Right lobe of liver (tissue), 6 donors: ENCODE results near the gene RPL37A. TPM values are rescaled to one million over a fixed set of nuclear protein-coding genes. Genes with fewer than 3 reads are reported as not detected.

ENCODE experiments used
- ATAC-seq, 4 donors: fragments of 200-7000 bp; cut with Tn5 transposase; one replicate each; pipeline ENCODE4 v1.9.1; 2020; ENCODE audit warnings: mild to moderate bottlenecking in 4 of 4, moderate library complexity in 4 of 4
- DNase-seq, 3 donors: peaks; one replicate each; pipeline ENCODE4 v3.0.0-alpha.2; 2020
- H3K27ac ChIP-seq, 3 donors: fragments of 200-600 bp; one replicate each; pipeline ENCODE4 v1.8.0; 2022
- H3K27me3 ChIP-seq, 2 donors: fragments of 200-600 bp; one replicate each; pipeline ENCODE4 v1.8.0; 2022
- H3K36me3 ChIP-seq, 4 donors: fragments of 200-600 bp; sonication (generic) in 1 of 4; one replicate each; pipeline versions ENCODE4 v1.5.1 to v1.8.0; 2017 to 2022; ENCODE audit warnings: control low read depth in 1 of 4
- H3K4me1 ChIP-seq, 4 donors: fragments of 200-600 bp; sonication (generic) in 1 of 4; one replicate each; pipeline versions ENCODE4 v1.5.1 to v1.8.0; 2017 to 2022; ENCODE audit warnings: control low read depth in 1 of 4
- H3K4me3 ChIP-seq, 3 donors: fragments of 200-600 bp; one replicate each; pipeline ENCODE4 v1.8.0; 2022
- H3K9me3 ChIP-seq, 4 donors: fragments of 200-600 bp; sonication (generic) in 1 of 4; one replicate each; pipeline versions ENCODE4 v1.5.1 to v1.8.0; 2017 to 2022; ENCODE audit warnings: control low read depth in 1 of 4
- CTCF ChIP-seq, 4 donors: fragments of 200-600 bp in 3 of 4; fragments of 450-650 bp in 1 of 4; IDR thresholded peaks; one replicate each; pipeline versions ENCODE4 v1.5.1 to v1.8.0; 2016 to 2022; ENCODE audit warnings: antibody characterized with exemption in 4 of 4, mild to moderate bottlenecking in 2 of 4
- POLR2A ChIP-seq: fragments of 450-650 bp; IDR thresholded peaks from one replicate; pipeline ENCODE4 v1.6.1; 2017; ENCODE audit warnings: antibody characterized with exemption, mild to moderate bottlenecking
- WGBS: methylation state at CpG from one replicate; pipeline ENCODE4 v1.1.6; 2018; ENCODE audit warnings: low coverage, low lambda C conversion rate; ENCODE audit not compliant: insufficient coverage; ENCODE audit errors: missing lambda C conversion rate; 5-methylcytosine and 5-hydroxymethylcytosine counted together
- intact Hi-C, 2 donors: fragments of 100-400 bp; cut with DNase I; formaldehyde crosslinking; loops; one replicate each; pipeline versions ENCODE4 v1.11.2 to v1.14.1; 2022
- total RNA-seq, 6 experiments: library from RNA; depleted of rRNA in 2 of 6; stranded (reverse); fragments of >200 nt in 2 of 6; fragmentation: NEBNext Ultra II Directional in 3 of 6; extraction: Animal tissue kit (Norgen Biotek cat#: 25700) in 3 of 6; gene quantifications; one replicate each; pipeline versions ENCODE4 v1.1.0 to v1.2.4, GENCODE V29; 2016 to 2023
- donor health status: DM: no; HTN: yes; CAD: no.
- donor health status: DM: no; HTN: no; CAD: no.
- donor health status: DM: no; HTN: no; CAD: no.
- donor health status: DM: no; HTN: yes; CAD: no.
- donor health status: DM: no; HTN: yes; CAD: no.

RPL37A gene
- total RNA-seq, 6 experiments from 2014 or later, result 383 to 894 (median 710) TPM

- Histone ChIP-seq H3K36me3 (no peaks in the 10 kb centered on the region), H3K27ac (no peak overlapping the region), H3K9me3 (no peaks in the 10 kb centered on the region), H3K4me3 (no peak overlapping the region), H3K4me1 (peaks cover 0 to 6% (median 0%) of the 10 kb centered on the region in 4 donors), H3K27me3 (no peaks in the 10 kb centered on the region)
- intact Hi-C loops, result no loop called here
- no peak for TF ChIP-seq CTCF (IDR thresholded peaks at IDR 0.05)
- no peak for TF ChIP-seq POLR2A
- ATAC-seq (peak; percentile 43 to 63 (median 52)), DNase-seq (no peak)
- 48% methylated on average over 2 of the region's 2 CpGs for WGBS
These were observed 33.9 kb downstream of the RPL37A start for GRCh38 chr2:216532562-216532961.

DNA sequence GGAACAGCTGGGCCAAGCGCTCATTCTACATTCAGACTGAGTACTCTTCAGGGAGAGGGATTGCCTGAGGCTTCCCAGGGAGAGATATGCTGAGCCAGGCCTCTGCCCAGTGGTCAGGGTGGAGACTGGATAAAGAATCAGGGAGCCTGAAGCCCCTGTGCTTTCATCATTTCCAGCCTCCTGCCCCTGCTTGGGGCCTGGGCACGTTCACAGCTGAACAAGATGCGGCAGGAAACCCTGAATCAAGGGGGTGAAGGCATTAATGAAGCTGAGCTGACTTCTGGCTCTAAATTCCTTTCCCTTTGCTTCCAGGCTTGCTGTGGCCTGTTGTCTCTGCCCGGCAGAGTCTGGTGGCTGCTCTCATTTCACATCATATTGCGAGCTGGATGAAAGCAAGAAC, 35.0 kb downstream of the RPL37A start:
- Histone ChIP-seq H3K4me1 (peaks cover 0 to 13% (median 5%) of the 10 kb centered on the region in 4 donors), H3K27me3 (no peaks in the 10 kb centered on the region), H3K9me3 (no peaks in the 10 kb centered on the region), H3K4me3 (no peak overlapping the region), H3K36me3 (no peaks in the 10 kb centered on the region), H3K27ac (no peak overlapping the region)
- no peak for TF ChIP-seq CTCF (IDR thresholded peaks at IDR 0.05)
- no peak for TF ChIP-seq POLR2A
- WGBS, result 79% methylated on average over 4 of the region's 5 CpGs
- intact Hi-C loops, result no loop called here
- DNase-seq (no peak), ATAC-seq (no peak)

DNA sequence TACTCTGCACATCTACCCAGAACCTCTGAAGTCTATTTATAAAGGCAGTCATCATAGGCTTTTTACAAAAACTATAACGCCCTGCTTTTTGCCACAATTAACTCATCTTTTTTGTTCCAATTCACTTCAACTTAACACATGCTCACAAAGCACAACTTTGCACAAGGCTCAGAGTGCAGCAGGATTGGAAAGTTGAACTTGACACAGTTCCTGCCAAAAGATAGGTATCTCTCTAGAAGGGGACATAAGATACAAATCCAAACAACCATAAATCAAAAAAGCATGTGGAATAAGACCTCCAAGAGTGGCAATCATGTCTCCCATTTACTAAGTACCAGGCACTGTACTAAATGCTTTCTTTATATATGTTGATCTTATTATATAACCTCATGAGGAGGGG, 36.2 kb downstream of the RPL37A start:
- Histone ChIP-seq H3K9me3 (no peaks in the 10 kb centered on the region), H3K36me3 (no peaks in the 10 kb centered on the region), H3K27ac (peak overlapping the region in 2 of 3 donors; percentile 7 to 37), H3K27me3 (no peaks in the 10 kb centered on the region), H3K4me3 (no peak overlapping the region), H3K4me1 (peaks cover 0 to 22% (median 11%) of the 10 kb centered on the region in 4 donors)
- intact Hi-C loops, result no loop called here
- DNase-seq, result no peak
- TF ChIP-seq CTCF (IDR thresholded peaks at IDR 0.05) (no peak), POLR2A (no peak)
- 50% methylated on average over 1 of the region's 1 CpG for whole genome bisulfite sequencing
- peak in 1 of 4 donors; percentile 24 for ATAC-seq

DNA sequence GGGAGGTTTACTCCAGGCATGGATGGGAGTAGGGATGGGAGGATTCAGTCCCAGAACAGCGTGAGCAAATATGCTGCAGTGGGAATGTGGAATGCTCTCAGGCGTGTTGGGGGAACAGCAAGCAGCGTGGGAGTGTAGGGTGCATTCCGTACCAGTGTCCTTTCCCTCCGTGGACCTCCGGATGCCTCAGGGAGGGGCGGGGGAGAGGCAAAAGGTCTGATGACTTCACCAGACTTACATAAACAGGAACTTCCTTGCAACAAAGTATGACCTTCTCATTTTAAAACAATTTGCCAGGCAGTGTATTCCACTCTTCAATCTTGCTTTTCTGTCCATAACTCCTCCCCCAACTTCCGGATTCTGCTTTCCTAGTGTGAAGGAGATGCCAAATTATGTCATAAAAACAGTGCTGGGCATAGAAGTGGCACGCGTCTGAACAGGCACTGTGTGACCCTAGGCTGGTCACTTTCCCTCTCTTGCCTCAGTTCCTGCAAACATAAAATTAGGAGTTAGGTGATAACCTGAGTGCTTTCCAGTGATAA, 36.9 kb downstream of the RPL37A start:
- Histone ChIP-seq H3K9me3 (no peaks in the 10 kb centered on the region), H3K4me3 (no peak overlapping the region), H3K27me3 (no peaks in the 10 kb centered on the region), H3K27ac (peak overlapping the region; percentile 29 to 37 (median 30)), H3K4me1 (peaks cover 0 to 27% (median 11%) of the 10 kb centered on the region in 4 donors), H3K36me3 (no peaks in the 10 kb centered on the region)
- WGBS, result 25% methylated on average over 8 of the region's 10 CpGs
- no peak for TF ChIP-seq POLR2A
- no peak for TF ChIP-seq CTCF (IDR thresholded peaks at IDR 0.05)
- DNase-seq, result peak in 1 of 3 donors; percentile 49
- intact Hi-C loops, result no loop called here
- ATAC-seq, result peak; percentile 34 to 77 (median 54)
